Measurements from ENCODE around the gene FAH. TPM values are rescaled to one million over a fixed set of nuclear protein-coding genes. Genes with fewer than 3 reads are reported as not detected.

Gene FAH
- total and polyA plus RNA-seq, 2 experiments from 2014 or later = 16.3 to 20.3 TPM

DNA sequence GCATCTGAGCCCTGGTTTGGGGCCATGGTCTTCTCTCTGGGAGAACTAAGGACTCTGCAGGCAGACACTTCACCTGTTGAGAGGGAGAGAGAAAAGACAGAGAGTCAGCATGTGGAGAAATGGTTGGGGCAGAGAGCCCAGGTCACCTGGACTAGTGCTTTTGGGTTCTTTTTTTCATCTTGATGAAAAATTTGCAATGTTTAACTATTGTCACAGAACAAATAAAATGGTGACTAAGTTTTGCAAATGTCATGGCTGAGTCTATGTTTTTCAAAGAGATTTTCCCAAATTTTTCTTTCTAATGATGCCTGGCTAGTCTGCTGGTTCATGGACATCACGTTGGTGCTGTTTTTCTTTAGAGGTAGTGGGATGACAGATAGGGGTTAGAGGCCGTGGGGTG lies 17.8 kb downstream of the FAH start:
- H3K4me1 Mint-ChIP-seq = no peaks in the 10 kb centered on the region; the same call in 2 of the 3 replicates
- H3K9me2 ChIP-seq (ENCODE audit: insufficient read depth) = no peaks in the 10 kb centered on the region
- H4K20me1 ChIP-seq (replicated peaks; ENCODE audit: insufficient read depth) = no peaks in the 10 kb centered on the region; the same call in 1 of the 2 replicates
- H3K4me3 Mint-ChIP-seq = no peak overlapping the region
- no peaks in the 10 kb centered on the region for H3F3A ChIP-seq (replicated peaks; ENCODE audit: low read depth)
- DNase-seq (ENCODE audit: low spot score) = no peak
- no peak for ATAC-seq
- H3K27me3 Mint-ChIP-seq (ENCODE audit: insufficient read depth, low read depth, poor library complexity) = peaks cover 1% of the 10 kb centered on the region
- H3K9me3 Mint-ChIP-seq = peaks cover 2% of the 10 kb centered on the region; the same call in 1 of the 3 replicates
- no peak overlapping the region for H3K27ac ChIP-seq (ENCODE audit: low read depth)
- H3K36me3 ChIP-seq (ENCODE audit: insufficient read depth) = no peaks in the 10 kb centered on the region
- peaks cover 32% of the 10 kb centered on the region for H3K36me3 Mint-ChIP-seq (ENCODE audit: low read depth)
- no peaks in the 10 kb centered on the region for H3K27me3 ChIP-seq (ENCODE audit: insufficient read depth)
- H2AFZ ChIP-seq = no peak overlapping the region
- no peaks in the 10 kb centered on the region for H3K79me2 ChIP-seq (replicated peaks; ENCODE audit: insufficient read depth)
- H3K4me2 ChIP-seq = no peak overlapping the region
- no peak overlapping the region for H3K4me3 ChIP-seq
- no peaks in the 10 kb centered on the region for H3K4me1 ChIP-seq (ENCODE audit: insufficient read depth)
- no peak for TF ChIP-seq JUNB (IDR thresholded peaks at IDR 0.05; ENCODE audit: unreplicated experiment)
- TF ChIP-seq CREB1 (CRISPR knock-in tag; IDR thresholded peaks at IDR 0.05; ENCODE audit: low read depth) = no peak
- TF ChIP-seq EZH2phosphoT487 (IDR thresholded peaks at IDR 0.05; ENCODE audit: unreplicated experiment) = no peak
- TF ChIP-seq POLR2AphosphoS5 (IDR thresholded peaks at IDR 0.05; ENCODE audit: low read depth) = no peak
- TF ChIP-seq NANOG (IDR thresholded peaks at IDR 0.05; ENCODE audit: borderline replicate concordance) = no peak
- no peak for TF ChIP-seq ZNF114 (CRISPR knock-in tag; IDR thresholded peaks at IDR 0.05)
- TF ChIP-seq, protein P1, sequence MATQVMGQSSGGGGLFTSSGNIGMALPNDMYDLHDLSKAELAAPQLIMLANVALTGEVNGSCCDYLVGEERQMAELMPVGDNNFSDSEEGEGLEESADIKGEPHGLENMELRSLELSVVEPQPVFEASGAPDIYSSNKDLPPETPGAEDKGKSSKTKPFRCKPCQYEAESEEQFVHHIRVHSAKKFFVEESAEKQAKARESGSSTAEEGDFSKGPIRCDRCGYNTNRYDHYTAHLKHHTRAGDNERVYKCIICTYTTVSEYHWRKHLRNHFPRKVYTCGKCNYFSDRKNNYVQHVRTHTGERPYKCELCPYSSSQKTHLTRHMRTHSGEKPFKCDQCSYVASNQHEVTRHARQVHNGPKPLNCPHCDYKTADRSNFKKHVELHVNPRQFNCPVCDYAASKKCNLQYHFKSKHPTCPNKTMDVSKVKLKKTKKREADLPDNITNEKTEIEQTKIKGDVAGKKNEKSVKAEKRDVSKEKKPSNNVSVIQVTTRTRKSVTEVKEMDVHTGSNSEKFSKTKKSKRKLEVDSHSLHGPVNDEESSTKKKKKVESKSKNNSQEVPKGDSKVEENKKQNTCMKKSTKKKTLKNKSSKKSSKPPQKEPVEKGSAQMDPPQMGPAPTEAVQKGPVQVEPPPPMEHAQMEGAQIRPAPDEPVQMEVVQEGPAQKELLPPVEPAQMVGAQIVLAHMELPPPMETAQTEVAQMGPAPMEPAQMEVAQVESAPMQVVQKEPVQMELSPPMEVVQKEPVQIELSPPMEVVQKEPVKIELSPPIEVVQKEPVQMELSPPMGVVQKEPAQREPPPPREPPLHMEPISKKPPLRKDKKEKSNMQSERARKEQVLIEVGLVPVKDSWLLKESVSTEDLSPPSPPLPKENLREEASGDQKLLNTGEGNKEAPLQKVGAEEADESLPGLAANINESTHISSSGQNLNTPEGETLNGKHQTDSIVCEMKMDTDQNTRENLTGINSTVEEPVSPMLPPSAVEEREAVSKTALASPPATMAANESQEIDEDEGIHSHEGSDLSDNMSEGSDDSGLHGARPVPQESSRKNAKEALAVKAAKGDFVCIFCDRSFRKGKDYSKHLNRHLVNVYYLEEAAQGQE (IDR thresholded peaks at IDR 0.05; ENCODE audit: unreplicated experiment) = no peak
- no peak for TF ChIP-seq EZH2 (IDR thresholded peaks at IDR 0.05; ENCODE audit: low read depth, unreplicated experiment)
- TF ChIP-seq, protein P2, sequence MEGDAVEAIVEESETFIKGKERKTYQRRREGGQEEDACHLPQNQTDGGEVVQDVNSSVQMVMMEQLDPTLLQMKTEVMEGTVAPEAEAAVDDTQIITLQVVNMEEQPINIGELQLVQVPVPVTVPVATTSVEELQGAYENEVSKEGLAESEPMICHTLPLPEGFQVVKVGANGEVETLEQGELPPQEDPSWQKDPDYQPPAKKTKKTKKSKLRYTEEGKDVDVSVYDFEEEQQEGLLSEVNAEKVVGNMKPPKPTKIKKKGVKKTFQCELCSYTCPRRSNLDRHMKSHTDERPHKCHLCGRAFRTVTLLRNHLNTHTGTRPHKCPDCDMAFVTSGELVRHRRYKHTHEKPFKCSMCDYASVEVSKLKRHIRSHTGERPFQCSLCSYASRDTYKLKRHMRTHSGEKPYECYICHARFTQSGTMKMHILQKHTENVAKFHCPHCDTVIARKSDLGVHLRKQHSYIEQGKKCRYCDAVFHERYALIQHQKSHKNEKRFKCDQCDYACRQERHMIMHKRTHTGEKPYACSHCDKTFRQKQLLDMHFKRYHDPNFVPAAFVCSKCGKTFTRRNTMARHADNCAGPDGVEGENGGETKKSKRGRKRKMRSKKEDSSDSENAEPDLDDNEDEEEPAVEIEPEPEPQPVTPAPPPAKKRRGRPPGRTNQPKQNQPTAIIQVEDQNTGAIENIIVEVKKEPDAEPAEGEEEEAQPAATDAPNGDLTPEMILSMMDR (conservative IDR thresholded peaks at IDR 0.05; ENCODE audit: low read depth in 2 of 2) = no peak
- TF ChIP-seq, protein P3, sequence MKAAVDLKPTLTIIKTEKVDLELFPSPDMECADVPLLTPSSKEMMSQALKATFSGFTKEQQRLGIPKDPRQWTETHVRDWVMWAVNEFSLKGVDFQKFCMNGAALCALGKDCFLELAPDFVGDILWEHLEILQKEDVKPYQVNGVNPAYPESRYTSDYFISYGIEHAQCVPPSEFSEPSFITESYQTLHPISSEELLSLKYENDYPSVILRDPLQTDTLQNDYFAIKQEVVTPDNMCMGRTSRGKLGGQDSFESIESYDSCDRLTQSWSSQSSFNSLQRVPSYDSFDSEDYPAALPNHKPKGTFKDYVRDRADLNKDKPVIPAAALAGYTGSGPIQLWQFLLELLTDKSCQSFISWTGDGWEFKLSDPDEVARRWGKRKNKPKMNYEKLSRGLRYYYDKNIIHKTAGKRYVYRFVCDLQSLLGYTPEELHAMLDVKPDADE (IDR thresholded peaks at IDR 0.05) = no peak
- TF ChIP-seq STAT1 (IDR thresholded peaks at IDR 0.05; ENCODE audit: unreplicated experiment) = no peak
- no peak for TF ChIP-seq ZNF331 (CRISPR knock-in tag; IDR thresholded peaks at IDR 0.05; ENCODE audit: low read depth)
- TF ChIP-seq, protein P4, sequence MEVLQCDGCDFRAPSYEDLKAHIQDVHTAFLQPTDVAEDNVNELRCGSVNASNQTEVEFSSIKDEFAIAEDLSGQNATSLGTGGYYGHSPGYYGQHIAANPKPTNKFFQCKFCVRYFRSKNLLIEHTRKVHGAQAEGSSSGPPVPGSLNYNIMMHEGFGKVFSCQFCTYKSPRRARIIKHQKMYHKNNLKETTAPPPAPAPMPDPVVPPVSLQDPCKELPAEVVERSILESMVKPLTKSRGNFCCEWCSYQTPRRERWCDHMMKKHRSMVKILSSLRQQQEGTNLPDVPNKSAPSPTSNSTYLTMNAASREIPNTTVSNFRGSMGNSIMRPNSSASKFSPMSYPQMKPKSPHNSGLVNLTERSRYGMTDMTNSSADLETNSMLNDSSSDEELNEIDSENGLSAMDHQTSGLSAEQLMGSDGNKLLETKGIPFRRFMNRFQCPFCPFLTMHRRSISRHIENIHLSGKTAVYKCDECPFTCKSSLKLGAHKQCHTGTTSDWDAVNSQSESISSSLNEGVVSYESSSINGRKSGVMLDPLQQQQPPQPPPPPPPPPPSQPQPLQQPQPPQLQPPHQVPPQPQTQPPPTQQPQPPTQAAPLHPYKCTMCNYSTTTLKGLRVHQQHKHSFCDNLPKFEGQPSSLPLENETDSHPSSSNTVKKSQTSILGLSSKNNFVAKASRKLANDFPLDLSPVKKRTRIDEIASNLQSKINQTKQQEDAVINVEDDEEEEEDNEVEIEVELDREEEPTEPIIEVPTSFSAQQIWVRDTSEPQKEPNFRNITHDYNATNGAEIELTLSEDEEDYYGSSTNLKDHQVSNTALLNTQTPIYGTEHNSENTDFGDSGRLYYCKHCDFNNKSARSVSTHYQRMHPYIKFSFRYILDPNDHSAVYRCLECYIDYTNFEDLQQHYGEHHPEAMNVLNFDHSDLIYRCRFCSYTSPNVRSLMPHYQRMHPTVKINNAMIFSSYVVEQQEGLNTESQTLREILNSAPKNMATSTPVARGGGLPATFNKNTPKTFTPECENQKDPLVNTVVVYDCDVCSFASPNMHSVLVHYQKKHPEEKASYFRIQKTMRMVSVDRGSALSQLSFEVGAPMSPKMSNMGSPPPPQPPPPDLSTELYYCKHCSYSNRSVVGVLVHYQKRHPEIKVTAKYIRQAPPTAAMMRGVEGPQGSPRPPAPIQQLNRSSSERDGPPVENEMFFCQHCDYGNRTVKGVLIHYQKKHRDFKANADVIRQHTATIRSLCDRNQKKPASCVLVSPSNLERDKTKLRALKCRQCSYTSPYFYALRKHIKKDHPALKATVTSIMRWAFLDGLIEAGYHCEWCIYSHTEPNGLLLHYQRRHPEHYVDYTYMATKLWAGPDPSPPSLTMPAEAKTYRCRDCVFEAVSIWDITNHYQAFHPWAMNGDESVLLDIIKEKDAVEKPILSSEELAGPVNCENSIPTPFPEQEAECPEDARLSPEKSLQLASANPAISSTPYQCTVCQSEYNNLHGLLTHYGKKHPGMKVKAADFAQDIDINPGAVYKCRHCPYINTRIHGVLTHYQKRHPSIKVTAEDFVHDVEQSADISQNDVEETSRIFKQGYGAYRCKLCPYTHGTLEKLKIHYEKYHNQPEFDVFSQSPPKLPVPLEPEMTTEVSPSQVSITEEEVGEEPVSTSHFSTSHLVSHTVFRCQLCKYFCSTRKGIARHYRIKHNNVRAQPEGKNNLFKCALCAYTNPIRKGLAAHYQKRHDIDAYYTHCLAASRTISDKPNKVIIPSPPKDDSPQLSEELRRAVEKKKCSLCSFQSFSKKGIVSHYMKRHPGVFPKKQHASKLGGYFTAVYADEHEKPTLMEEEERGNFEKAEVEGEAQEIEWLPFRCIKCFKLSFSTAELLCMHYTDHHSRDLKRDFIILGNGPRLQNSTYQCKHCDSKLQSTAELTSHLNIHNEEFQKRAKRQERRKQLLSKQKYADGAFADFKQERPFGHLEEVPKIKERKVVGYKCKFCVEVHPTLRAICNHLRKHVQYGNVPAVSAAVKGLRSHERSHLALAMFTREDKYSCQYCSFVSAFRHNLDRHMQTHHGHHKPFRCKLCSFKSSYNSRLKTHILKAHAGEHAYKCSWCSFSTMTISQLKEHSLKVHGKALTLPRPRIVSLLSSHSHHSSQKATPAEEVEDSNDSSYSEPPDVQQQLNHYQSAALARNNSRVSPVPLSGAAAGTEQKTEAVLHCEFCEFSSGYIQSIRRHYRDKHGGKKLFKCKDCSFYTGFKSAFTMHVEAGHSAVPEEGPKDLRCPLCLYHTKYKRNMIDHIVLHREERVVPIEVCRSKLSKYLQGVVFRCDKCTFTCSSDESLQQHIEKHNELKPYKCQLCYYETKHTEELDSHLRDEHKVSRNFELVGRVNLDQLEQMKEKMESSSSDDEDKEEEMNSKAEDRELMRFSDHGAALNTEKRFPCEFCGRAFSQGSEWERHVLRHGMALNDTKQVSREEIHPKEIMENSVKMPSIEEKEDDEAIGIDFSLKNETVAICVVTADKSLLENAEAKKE (CRISPR knock-in tag; IDR thresholded peaks at IDR 0.05) = no peak
- H3K27ac Mint-ChIP-seq = no peak overlapping the region
